GM13976 (cell line): ENCODE data around the gene TGFBR3.

Source experiments
- DNase-seq: peaks from one replicate; pipeline ENCODE4 v3.0.0; 2012; ENCODE audit warnings: low spot score
- CTCF ChIP-seq: IDR thresholded peaks from 2 replicates; pipeline ENCODE4 v1.5.1; 2012; ENCODE audit warnings: borderline replicate concordance, mild to moderate bottlenecking; ENCODE audit not compliant: insufficient read depth; ENCODE audit errors: extremely low read depth, missing control alignments, control extremely low read depth
- in situ Hi-C: fragments of 300-500 bp; cut with MboI; formaldehyde crosslinking; loops from one replicate; pipeline ENCODE4 v1.12.0; 2022; ENCODE audit warnings: low sequenced_read_pairs, mixed read lengths, inconsistent platforms; ENCODE audit not compliant: unreplicated experiment

Gene TGFBR3

GRCh38 chr1:91819038-91819788 lies 66.7 kb downstream of the TGFBR3 start:
- TF ChIP-seq CTCF = no peak
- in situ Hi-C loops = no loop called here
- no peak for DNase-seq

- no peak for DNase-seq
- no peak for TF ChIP-seq CTCF
- in situ Hi-C loops = no loop called here
Observed at GRCh38 chr1:91818713-91818975, 67.3 kb downstream of the TGFBR3 start.

- no peak for DNase-seq
- no peak for TF ChIP-seq CTCF
- in situ Hi-C loops = no loop called here
Observed at GRCh38 chr1:91817211-91817905, 68.6 kb downstream of the TGFBR3 start.

- no peak for TF ChIP-seq CTCF
Observed at GRCh38 chr1:91816031-91816430, 69.9 kb downstream of the TGFBR3 start.

GRCh38 chr1:91814448-91814847 lies 71.5 kb downstream of the TGFBR3 start:
- no peak for TF ChIP-seq CTCF
- in situ Hi-C loops = no loop called here

More at GRCh38 chr1:91816031-91816430, 69.9 kb downstream of the TGFBR3 start:
- in situ Hi-C loops = no loop called here
- no peak for DNase-seq

GRCh38 chr1:91813813-91814212 lies 72.1 kb downstream of the TGFBR3 start:
- no peak for DNase-seq
- in situ Hi-C loops = no loop called here
- TF ChIP-seq CTCF = no peak

More at GRCh38 chr1:91814448-91814847, 71.5 kb downstream of the TGFBR3 start:
- no peak for DNase-seq
